Aorta (tissue), 5 donors: Measurements from ENCODE around the gene MTA3. TPM values are rescaled to one million over a fixed set of nuclear protein-coding genes. Genes with fewer than 3 reads are reported as not detected.

ENCODE experiments used
- ATAC-seq: fragments of 200-7000 bp; cut with Tn5 transposase; one replicate; pipeline ENCODE4 v1.9.1; 2022; ENCODE audit warnings: moderate library complexity; ENCODE audit not compliant: low FRiP score
- DNase-seq, 2 donors: peaks; one replicate each; pipeline ENCODE4 v3.0.0-alpha.2; 2020
- H3K27ac ChIP-seq, 2 donors: one replicate each; pipeline ENCODE4 v1.5.1; 2013; ENCODE audit warnings: low read length in 2 of 2, mild to moderate bottlenecking in 2 of 2, moderate library complexity in 2 of 2, control low read depth in 1 of 2, inconsistent platforms in 1 of 2, low read depth in 1 of 2
- H3K27me3 ChIP-seq, 2 donors: one replicate each; pipeline ENCODE4 v1.6.1; 2013; ENCODE audit warnings: control low read depth in 1 of 2, low read length in 1 of 2, mild to moderate bottlenecking in 1 of 2, moderate library complexity in 1 of 2; ENCODE audit not compliant: insufficient read depth in 2 of 2, control insufficient read depth in 1 of 2
- H3K36me3 ChIP-seq, 2 donors: one replicate each; pipeline ENCODE4 v1.6.1; 2013; ENCODE audit warnings: control low read depth in 1 of 2, low read length in 1 of 2, mild to moderate bottlenecking in 1 of 2; ENCODE audit not compliant: insufficient read depth in 2 of 2, control insufficient read depth in 1 of 2
- H3K4me1 ChIP-seq, 2 donors: one replicate each; pipeline ENCODE4 v1.6.1; 2013; ENCODE audit warnings: low read length in 2 of 2, control low read depth in 1 of 2, mild to moderate bottlenecking in 1 of 2, moderate library complexity in 1 of 2; ENCODE audit not compliant: insufficient read depth in 2 of 2, control insufficient read depth in 1 of 2
- H3K4me3 ChIP-seq, 2 donors: one replicate each; pipeline ENCODE4 v1.5.1; 2013; ENCODE audit warnings: low read length in 2 of 2, control low read depth in 1 of 2, mild to moderate bottlenecking in 1 of 2
- H3K9me3 ChIP-seq: one replicate; pipeline ENCODE4 v1.6.1; 2013; ENCODE audit warnings: mild to moderate bottlenecking, low read length; ENCODE audit not compliant: control insufficient read depth
- WGBS, 2 donors: extraction: QIAGEN DNeasy Blood & Tissue Kit; methylation state at CpG; one replicate each; pipeline ENCODE4 v1.1.7; 2013; 5-methylcytosine and 5-hydroxymethylcytosine counted together
- intact Hi-C, 2 donors: fragments of 100-400 bp; cut with DNase I; formaldehyde crosslinking; loops; one replicate each; pipeline versions ENCODE4 v1.14.2 to v1.15.0; 2022
- polyA plus RNA-seq, 2 donors: library from polyadenylated mRNA; stranded (reverse); fragments of 200-250 nt; gene quantifications; one replicate each; pipeline ENCODE4 v1.2.3, GENCODE V29; 2013
- total RNA-seq, 2 donors: library from RNA; stranded (reverse); fragmentation: NEBNext Ultra II Directional; extraction: Animal tissue kit (Norgen Biotek cat#: 25700); gene quantifications; one replicate each; pipeline ENCODE4 v1.2.1, GENCODE V29; 2021
- donor health status: healthy with polysubstance abuse.
- donor health status: Bipolar disorder and iron deficiency.
- donor health status: DM: no; HTN: no; CAD: no.
- donor health status: DM: no; HTN: no; CAD: no.
- donor health status: DM: yes; HTN: yes; CAD: no.

MTA3 gene
- total and polyA plus RNA-seq, 4 donors, result 17.3 to 50.7 (median 36.2) TPM

GRCh38 chr2:42736598-42737322 is 168.3 kb downstream of the MTA3 start:
- ATAC-seq, result no peak
- Histone ChIP-seq H3K27me3 (no peaks in the 10 kb centered on the region), H3K4me3 (no peak overlapping the region), H3K27ac (no peak overlapping the region), H3K4me1 (no peaks in the 10 kb centered on the region), H3K36me3 (no peaks in the 10 kb centered on the region), H3K9me3 (no peaks in the 10 kb centered on the region)
- DNase-seq, result no peak
- intact Hi-C loops, result no loop called here

GRCh38 chr2:42741140-42741539 is 172.7 kb downstream of the MTA3 start:
- Histone ChIP-seq H3K27me3 (no peaks in the 10 kb centered on the region), H3K27ac (no peak overlapping the region), H3K36me3 (no peaks in the 10 kb centered on the region), H3K4me1 (no peaks in the 10 kb centered on the region), H3K9me3 (no peaks in the 10 kb centered on the region), H3K4me3 (no peak overlapping the region)
- no peak for DNase-seq
- WGBS, 2 donors, result 70 to 71% methylated on average over 3 of the region's 3 CpGs
- ATAC-seq, result no peak
- intact Hi-C loops, result no loop called here

GRCh38 chr2:42742740-42743658 is 174.6 kb downstream of the MTA3 start:
- WGBS, 2 donors, result 84 to 86% methylated on average over 2 of the region's 2 CpGs
- H3K9me3 ChIP-seq, result no peaks in the 10 kb centered on the region
- DNase-seq (no peak), ATAC-seq (no peak)
- no peaks in the 10 kb centered on the region for H3K36me3 ChIP-seq
- H3K4me3 ChIP-seq, result no peak overlapping the region
- H3K27ac ChIP-seq, result no peak overlapping the region
- intact Hi-C loops, result no loop called here
- H3K27me3 ChIP-seq, result no peaks in the 10 kb centered on the region
- H3K4me1 ChIP-seq, result no peaks in the 10 kb centered on the region

- Histone ChIP-seq H3K4me3 (no peak overlapping the region), H3K36me3 (no peaks in the 10 kb centered on the region), H3K27me3 (no peaks in the 10 kb centered on the region), H3K4me1 (no peaks in the 10 kb centered on the region), H3K9me3 (no peaks in the 10 kb centered on the region), H3K27ac (no peak overlapping the region)
- 75 to 78% methylated on average over 1 of the region's 1 CpG for WGBS, 2 donors
- intact Hi-C loops, result no loop called here
- ATAC-seq (no peak), DNase-seq (no peak)
Observed at GRCh38 chr2:42743659-42743990, 175.2 kb downstream of the MTA3 start.

GRCh38 chr2:42744545-42745082 is 176.2 kb downstream of the MTA3 start:
- ATAC-seq (no peak), DNase-seq (no peak)
- H3K27me3 ChIP-seq, result no peaks in the 10 kb centered on the region
- peaks cover 0 to 2% of the 10 kb centered on the region in 2 donors for H3K36me3 ChIP-seq
- intact Hi-C loops, result no loop called here
- H3K9me3 ChIP-seq, result no peaks in the 10 kb centered on the region
- H3K4me1 ChIP-seq, result no peaks in the 10 kb centered on the region
- 93 to 95% methylated on average over 3 of the region's 3 CpGs for WGBS, 2 donors
- H3K4me3 ChIP-seq, result no peak overlapping the region
- no peak overlapping the region for H3K27ac ChIP-seq

GRCh38 chr2:42747422-42747821 is 179.0 kb downstream of the MTA3 start:
- peaks cover 0 to 2% of the 10 kb centered on the region in 2 donors for H3K36me3 ChIP-seq
- no peak for DNase-seq
- intact Hi-C loops, result no loop called here
- no peak overlapping the region for H3K4me3 ChIP-seq
- WGBS, 2 donors, result 95 to 98% methylated on average over 3 of the region's 3 CpGs
- no peaks in the 10 kb centered on the region for H3K27me3 ChIP-seq
- H3K4me1 ChIP-seq, result no peaks in the 10 kb centered on the region
- no peaks in the 10 kb centered on the region for H3K9me3 ChIP-seq
- no peak overlapping the region for H3K27ac ChIP-seq
- ATAC-seq, result no peak

GRCh38 chr2:42748840-42749239 is 180.4 kb downstream of the MTA3 start:
- no peak overlapping the region for H3K27ac ChIP-seq
- intact Hi-C loops, result no loop called here
- H3K4me3 ChIP-seq, result no peak overlapping the region
- ATAC-seq, result no peak
- H3K27me3 ChIP-seq, result no peaks in the 10 kb centered on the region
- DNase-seq, result no peak
- no peaks in the 10 kb centered on the region for H3K9me3 ChIP-seq
- H3K4me1 ChIP-seq, result no peaks in the 10 kb centered on the region
- WGBS, 2 donors, result 86 to 90% methylated on average over 4 of the region's 4 CpGs
- peaks cover 2 to 3% of the 10 kb centered on the region in 2 donors for H3K36me3 ChIP-seq

- ATAC-seq (no peak), DNase-seq (no peak)
- WGBS, 2 donors, result 71 to 86% methylated on average over 2 of the region's 2 CpGs
- intact Hi-C loops, result no loop called here
- no peaks in the 10 kb centered on the region for H3K27me3 ChIP-seq
- no peak overlapping the region for H3K4me3 ChIP-seq
- peaks cover 2 to 3% of the 10 kb centered on the region in 2 donors for H3K36me3 ChIP-seq
- H3K9me3 ChIP-seq, result no peaks in the 10 kb centered on the region
- no peak overlapping the region for H3K27ac ChIP-seq
- no peaks in the 10 kb centered on the region for H3K4me1 ChIP-seq
Observed at GRCh38 chr2:42752314-42752713, 183.9 kb downstream of the MTA3 start.
